Stimulated activated CD4-positive, alpha-beta T cell treated with anti-CD3 and anti-CD28 coated beads, Interleukin-1b, Interleukin-23, amount 100 ng/mL, for 4 hours (primary cell): ENCODE results near the gene MAFB.

Source experiments
- DNase-seq, 2 donors: peaks; one replicate each; pipeline ENCODE4 v3.0.0-alpha.2; 2020; ENCODE audit warnings: low read depth in 2 of 2

The MAFB gene

DNA sequence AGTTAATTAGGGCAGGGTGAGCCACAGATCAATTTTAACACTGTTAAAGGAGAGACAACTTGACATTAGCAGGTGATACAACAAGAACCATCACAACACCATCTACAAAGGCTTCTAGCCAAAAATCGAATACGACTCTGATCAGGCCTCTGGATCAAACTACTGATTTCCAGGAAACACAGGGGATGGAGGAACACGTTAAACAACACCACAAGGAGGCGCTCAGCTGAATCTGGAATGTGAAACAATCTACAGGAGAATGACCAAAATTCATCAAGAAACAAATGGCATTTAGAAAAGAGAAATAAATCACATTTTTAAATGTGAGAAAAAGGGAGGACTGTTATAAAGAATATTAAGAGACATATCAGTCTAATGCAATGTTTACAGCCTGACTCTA, 13.5 kb upstream of the MAFB start:
- no peak for DNase-seq

DNA sequence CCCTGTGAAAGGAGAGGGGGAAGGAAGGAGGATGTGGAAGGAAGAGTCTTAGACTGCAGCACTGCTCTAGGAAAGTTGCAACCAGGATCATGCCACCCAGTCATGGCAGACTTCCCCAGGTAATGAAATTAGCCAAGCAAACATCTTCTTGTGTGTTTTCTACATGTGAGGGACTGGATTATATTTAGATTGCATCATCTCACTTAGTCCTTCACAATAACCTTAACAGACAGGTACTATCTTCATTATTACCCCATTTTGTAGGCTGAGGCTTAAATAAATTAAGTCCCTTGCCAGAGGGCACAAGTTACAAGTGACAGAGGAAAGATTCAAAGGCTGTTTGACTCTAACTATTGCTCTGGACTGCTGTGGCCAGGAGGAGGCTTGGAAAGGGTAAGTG, 9.7 kb upstream of the MAFB start:
- no peak for DNase-seq

DNA sequence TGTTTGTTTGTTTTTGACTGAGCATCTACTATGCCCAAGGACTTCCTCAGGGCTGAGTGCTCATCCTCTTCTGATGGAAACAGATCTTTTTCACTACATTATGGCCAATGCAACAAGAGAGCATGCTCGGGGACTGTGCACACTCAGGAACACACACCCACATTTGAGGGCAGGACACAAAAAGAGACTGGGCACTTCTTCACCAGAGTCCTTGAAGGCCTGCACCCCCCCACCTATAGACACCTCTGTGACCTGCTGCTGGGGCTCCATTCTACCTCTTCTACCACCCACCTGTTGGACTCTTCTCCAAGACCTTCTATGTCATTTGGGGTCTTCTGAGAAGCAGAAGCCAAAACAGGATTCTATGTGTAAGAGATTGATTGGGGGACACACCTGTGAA, 9.2 kb upstream of the MAFB start:
- no peak for DNase-seq

DNA sequence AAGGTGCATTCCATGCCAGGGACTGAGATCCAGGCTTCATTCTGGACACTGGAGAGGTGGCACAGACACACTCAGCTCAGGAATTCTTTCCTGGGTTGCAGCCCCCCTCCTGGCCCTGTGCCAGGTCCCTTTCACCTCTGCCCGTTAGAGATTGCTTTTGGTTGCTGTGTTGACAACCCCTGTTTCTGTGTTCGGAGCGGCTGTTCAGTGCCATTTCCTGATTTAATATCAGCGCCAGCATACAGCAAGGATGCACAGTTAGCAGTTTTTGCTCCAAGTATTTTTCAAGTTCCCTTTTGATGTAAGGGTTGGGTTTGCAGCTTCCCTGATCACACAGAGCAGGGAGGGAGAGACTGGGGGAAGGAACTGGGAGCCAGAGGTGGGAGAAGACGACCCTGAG, 8.5 kb upstream of the MAFB start:
- no peak for DNase-seq

GRCh38 chr20:40695214-40695613, 6.2 kb upstream of the MAFB start:
- DNase-seq, result no peak

GRCh38 chr20:40694246-40694645, 5.2 kb upstream of the MAFB start:
- no peak for DNase-seq

GRCh38 chr20:40692240-40693011, 3.4 kb upstream of the MAFB start:
- DNase-seq, result no peak

GRCh38 chr20:40691566-40692239, 2.7 kb upstream of the MAFB start:
- DNase-seq, result no peak

- DNase-seq, result no peak
These were observed 2.0 kb upstream of the MAFB start for GRCh38 chr20:40690836-40691565.

- peak; percentile 23 to 53 for DNase-seq
These were observed 1.2 kb upstream of the MAFB start for GRCh38 chr20:40689943-40690835.

- DNase-seq, result no peak
These were observed 622 bp downstream of the MAFB start for GRCh38 chr20:40688129-40689099.

- DNase-seq, result no peak
These were observed 1.5 kb downstream of the MAFB start for GRCh38 chr20:40687384-40688128.

- no peak for DNase-seq
These were observed 2.1 kb downstream of the MAFB start for GRCh38 chr20:40686893-40687292.

DNA sequence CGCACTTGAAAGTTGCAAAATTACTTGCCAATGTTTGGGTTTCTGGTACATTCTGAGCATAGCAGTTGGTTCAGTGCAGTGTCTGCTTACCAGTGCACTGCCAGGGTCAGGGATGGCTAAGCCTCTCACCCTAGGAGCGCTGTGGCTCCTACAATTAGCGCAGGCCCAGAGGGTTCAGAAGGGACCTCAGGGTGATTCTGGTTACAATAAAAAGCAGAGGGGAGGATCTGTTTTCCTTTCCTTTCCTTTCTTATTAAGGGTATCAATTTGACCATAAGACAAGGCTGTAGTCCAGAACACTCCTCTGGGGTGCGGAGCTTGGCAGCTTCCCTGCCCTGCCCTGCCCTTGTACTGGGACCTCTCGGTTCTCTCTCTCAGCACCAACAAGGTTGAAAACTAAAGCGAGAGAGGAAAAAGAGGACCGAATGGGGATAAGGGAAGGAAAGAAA, 2.6 kb downstream of the MAFB start:
- DNase-seq, result no peak

DNA sequence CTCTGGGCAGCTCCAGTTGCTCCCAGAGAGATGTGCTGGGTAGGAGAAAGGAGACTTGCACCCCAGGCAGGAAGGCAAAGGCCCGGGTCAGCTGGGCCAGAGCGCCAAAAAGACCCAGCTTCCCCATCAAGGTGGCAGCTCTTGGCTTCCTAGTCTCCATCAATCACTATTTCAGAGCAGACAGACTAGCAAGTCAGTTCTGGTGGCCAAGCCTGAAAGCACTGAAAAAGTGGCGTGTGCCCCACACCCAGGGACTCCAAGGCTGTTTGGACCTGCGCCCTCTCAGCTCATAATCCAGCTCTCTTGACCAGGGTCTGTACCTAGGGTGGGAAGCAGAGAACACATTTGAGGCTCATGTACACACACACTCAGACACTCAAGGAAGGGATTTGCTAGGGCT, 3.7 kb downstream of the MAFB start:
- no peak for DNase-seq

DNA sequence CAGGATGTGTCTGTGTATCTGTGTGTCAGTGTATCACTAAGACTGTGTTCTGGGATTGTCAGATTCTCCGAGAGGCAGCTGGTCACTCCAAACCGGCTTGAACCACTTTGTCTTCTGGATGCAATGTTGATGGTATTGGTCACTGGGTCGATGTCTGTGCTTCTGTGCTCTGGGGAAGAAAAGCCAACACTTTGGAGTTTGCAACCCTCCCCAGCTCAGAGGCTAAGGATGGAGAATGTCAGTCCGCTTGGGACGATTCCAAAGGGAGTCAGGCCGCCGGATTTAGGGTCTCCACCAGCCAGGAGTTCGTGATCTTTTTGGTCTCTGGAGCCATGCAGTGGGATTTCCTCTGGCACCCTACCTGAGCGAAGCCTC, 5.2 kb downstream of the MAFB start:
- no peak for DNase-seq

DNA sequence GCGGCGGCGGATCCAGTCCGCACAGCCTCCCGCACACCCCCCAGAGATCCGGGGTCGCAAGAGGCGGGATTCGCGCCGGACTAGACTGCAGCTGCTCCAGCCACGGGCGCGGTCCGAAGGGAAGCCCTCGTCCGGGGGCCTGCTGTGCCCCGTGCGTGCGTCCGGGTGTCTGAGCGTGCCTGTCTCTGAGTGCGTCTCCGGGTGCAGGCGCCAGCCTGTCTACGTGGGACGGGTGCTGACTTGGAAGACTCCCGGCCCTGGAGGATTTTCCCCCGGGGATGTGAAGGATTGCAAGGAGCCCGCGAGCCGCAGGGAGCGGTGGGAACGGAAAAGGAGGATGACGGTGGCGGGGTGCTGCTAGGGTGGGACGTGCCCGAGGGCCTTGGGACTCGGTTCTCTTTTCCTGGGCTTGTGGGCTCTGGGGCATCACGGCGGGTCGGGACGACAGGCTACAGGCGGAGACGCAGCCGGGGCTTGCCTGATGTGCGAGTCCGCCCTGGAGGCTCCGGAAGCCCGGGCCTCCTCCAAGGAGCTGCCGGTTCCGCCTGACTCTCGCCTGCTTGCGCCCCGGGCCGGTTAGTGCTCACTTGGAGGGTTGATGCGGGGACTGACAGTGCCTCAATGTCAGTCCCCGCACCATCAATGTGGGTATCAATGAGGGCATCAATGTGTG, 5.7 kb downstream of the MAFB start:
- DNase-seq, result no peak

GRCh38 chr20:40682104-40682981, 6.7 kb downstream of the MAFB start:
- DNase-seq, result no peak
